Right cardiac atrium (tissue), 5 donors: Measurements from ENCODE around the gene TNS4. TPM values are rescaled to one million over a fixed set of nuclear protein-coding genes. Genes with fewer than 3 reads are reported as not detected.

Experiments used
- ATAC-seq, 2 donors: fragments of 200-7000 bp; cut with Tn5 transposase; one replicate each; pipeline versions ENCODE4 v1.8.0 to v1.9.1; 2020; ENCODE audit warnings: moderate library complexity in 2 of 2, mild to moderate bottlenecking in 1 of 2
- DNase-seq, 3 donors: peaks; one replicate each; pipeline ENCODE4 v3.0.0-alpha.2; 2020
- H3K27ac ChIP-seq: one replicate; pipeline ENCODE4 v1.5.1; 2013; ENCODE audit warnings: mild to moderate bottlenecking, low read length, control low read depth, moderate library complexity
- H3K27me3 ChIP-seq: one replicate; pipeline ENCODE4 v1.6.1; 2013; ENCODE audit not compliant: control insufficient read depth, insufficient read depth
- H3K4me1 ChIP-seq: one replicate; pipeline ENCODE4 v1.6.1; 2013; ENCODE audit warnings: low read length; ENCODE audit not compliant: control insufficient read depth, insufficient read depth
- H3K4me3 ChIP-seq: one replicate; pipeline ENCODE4 v1.5.1; 2013; ENCODE audit warnings: low read length, control low read depth
- H3K9me3 ChIP-seq: one replicate; pipeline ENCODE4 v1.6.1; 2013; ENCODE audit warnings: low read length; ENCODE audit not compliant: control insufficient read depth
- WGBS: extraction: QIAGEN DNeasy Blood & Tissue Kit; methylation state at CpG from one replicate; pipeline ENCODE4 v1.1.7; 2013; 5-methylcytosine and 5-hydroxymethylcytosine counted together
- intact Hi-C, 4 donors: fragments of 100-400 bp; cut with DNase I; formaldehyde crosslinking; loops; one replicate each; pipeline versions ENCODE4 v1.11.0 to v1.14.0; 2022 to 2023
- polyA plus RNA-seq: library from polyadenylated mRNA; stranded (reverse); fragments of 200-250 nt; gene quantifications from one replicate; pipeline ENCODE4 v1.2.3, GENCODE V29; 2013
- total RNA-seq, 4 donors: library from RNA; stranded (reverse); fragmentation: NEBNext Ultra II Directional; extraction: Animal tissue kit (Norgen Biotek cat#: 25700); gene quantifications; one replicate each; pipeline ENCODE4 v1.2.1, GENCODE V29; 2021
- donor health status: healthy with polysubstance abuse.
- donor health status: DM: no; HTN: yes; CAD: no.
- donor health status: DM: no; HTN: no; CAD: no.
- donor health status: DM: no; HTN: yes; CAD: no; lungs with severe emphysema.
- donor health status: DM: yes; HTN: yes; CAD: no.

TNS4 gene
- total and polyA plus RNA-seq, 5 donors: 0.14 TPM; not detected in 4

DNA sequence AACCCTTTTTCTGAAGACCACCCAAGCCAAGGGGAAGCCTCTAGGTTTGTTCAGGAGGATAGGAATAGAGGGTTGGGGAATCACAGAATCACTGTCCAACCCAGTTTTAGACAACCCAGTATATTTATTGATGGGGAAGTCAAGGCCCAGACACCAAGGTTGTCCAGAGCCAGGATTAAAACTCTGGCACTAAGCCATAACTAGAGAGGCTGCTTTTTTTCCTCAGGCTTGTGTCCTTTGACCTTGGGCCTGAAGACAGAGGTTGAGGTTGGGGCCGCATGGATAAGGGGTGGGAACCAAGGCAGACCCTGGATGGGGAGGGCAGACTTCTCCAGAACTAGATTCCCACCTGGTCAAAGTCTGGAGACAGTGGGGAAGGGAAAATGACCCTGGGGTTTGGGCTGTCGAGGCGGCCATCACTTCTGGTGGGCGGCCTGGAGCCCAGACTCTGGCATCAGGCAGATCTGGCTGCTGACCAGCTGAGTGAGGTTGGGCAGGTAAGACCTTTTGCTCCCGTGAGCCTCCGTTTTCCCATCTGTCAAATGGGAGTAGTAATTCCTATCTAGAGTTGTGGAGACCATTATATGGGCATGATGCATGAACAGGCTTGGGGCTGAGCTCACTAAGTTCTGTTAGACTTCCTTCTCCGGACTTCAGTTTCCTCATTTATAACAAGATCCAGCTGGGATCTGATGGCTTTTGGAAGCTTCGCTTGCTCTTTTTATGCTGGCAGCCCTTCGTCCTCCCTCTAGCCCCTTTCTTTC lies 40.3 kb downstream of the TNS4 start:
- no peak overlapping the region for H3K4me3 ChIP-seq
- no peak for ATAC-seq
- peak; percentile 51 to 68 (median 53) for DNase-seq
- peaks cover 16% of the 10 kb centered on the region for H3K4me1 ChIP-seq
- intact Hi-C loops: no loop called here
- no peaks in the 10 kb centered on the region for H3K27me3 ChIP-seq
- H3K27ac ChIP-seq: peak overlapping the region; percentile 8
- no peaks in the 10 kb centered on the region for H3K9me3 ChIP-seq
- 62% methylated on average over 9 of the region's 9 CpGs for WGBS

DNA sequence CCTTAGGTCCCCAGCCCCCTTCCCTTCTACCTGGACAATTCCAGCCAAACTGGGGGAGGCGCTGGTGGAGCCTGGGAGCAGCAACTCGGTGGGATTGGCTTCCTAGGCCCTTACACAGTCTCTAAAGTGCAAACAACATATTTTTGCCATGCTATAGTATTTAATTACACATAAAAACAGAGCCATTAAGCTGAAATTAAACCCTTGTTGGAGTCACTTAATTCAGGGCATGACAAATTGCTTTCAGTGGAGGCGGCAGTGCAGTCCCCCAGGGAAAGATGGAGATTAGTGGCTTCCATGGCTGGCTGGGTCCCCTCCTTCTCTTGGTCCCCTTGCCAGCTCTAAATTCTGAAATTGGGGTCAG lies 40.8 kb downstream of the TNS4 start:
- Histone ChIP-seq H3K9me3 (no peaks in the 10 kb centered on the region), H3K4me1 (peaks cover 16% of the 10 kb centered on the region), H3K27me3 (no peaks in the 10 kb centered on the region), H3K4me3 (no peak overlapping the region), H3K27ac (no peak overlapping the region)
- WGBS: 55% methylated on average over 3 of the region's 3 CpGs
- intact Hi-C loops: no loop called here
- no peak for ATAC-seq
- DNase-seq: peak in 2 of 3 donors; percentile 27 to 61

DNA sequence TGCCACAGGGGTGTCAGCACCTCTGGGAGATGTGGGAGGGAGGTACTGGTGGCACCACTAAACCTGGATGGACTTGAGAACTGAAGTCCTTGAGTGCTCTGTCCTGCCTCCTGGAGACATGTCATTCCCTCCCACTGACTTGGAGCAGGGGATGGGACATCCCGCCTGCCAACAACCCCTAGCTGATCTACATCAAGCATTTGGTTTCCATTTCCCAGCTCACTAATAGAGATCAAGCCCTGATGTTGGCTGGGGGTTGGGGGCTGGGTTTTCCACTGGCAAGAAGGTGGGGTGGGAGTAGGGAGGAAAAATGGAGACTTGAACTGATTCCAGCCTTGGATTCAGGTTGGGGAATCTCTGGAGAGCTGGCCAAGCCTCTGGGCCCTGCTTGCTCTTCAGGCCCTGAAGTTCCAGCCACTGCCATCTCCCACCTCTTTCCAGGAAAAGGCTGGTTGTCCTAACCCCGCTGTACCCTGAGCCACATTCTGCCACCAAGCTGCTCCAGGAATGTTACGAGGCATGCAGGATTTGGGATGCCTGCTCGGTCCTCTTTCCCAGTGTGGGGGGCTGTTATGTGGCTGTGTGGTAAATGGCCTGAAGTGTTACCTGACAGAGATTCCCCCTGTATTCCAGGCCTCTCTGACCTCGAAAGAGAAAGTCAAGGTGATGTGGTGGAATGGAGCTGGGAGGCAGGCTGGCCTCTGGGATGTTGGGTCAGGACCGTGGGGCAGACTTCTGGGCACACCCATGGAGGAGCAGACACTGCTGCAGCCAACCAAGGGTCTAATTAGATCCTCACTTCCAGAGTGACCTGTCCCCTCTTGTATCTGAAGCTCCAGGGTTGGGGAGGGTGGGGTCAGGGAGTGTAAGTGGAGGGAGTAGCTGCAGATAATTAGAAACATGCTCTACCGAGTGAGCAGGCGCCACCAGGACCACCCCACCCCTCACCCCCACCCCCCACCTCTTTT lies 41.5 kb downstream of the TNS4 start:
- H3K27ac ChIP-seq: no peak overlapping the region
- no peaks in the 10 kb centered on the region for H3K27me3 ChIP-seq
- ATAC-seq: no peak
- no peaks in the 10 kb centered on the region for H3K9me3 ChIP-seq
- H3K4me3 ChIP-seq: no peak overlapping the region
- 59% methylated on average over 8 of the region's 8 CpGs for WGBS
- DNase-seq: peak in 2 of 3 donors; percentile 53 to 55
- peaks cover 16% of the 10 kb centered on the region for H3K4me1 ChIP-seq
- intact Hi-C loops: no loop called here

DNA sequence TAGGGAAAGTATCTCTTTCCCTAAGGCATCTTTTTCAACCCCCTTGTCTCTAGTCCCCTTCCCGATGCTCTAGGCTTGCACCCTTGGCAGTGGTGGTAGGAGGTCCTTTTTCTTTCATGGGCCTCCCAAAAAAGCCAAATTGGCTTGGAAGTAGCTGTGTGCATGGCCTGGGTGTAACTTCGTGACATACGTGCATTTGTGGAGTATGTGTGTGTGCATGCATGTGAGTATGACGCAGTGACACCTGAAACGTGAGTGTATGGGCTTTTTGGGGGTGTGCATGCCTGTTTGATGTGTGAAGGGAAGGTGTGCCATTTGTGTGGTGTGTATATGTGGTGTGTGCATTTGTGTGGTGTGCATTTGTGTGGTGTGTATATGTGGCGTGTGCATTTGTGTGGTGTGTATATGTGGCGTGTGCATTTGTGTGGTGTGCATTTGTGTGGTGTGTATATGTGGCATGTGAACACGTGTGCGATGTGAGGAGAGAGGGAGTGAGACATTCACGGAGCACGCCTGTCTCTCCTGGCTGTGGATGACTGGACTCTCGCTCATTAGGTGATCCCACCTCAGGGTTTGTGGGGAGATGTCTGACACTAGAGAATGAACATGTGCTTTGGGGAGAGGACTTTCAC lies 42.5 kb downstream of the TNS4 start:
- Histone ChIP-seq H3K27ac (no peak overlapping the region), H3K4me1 (peaks cover 16% of the 10 kb centered on the region), H3K9me3 (no peaks in the 10 kb centered on the region), H3K27me3 (no peaks in the 10 kb centered on the region), H3K4me3 (no peak overlapping the region)
- intact Hi-C loops: no loop called here
- no peak for DNase-seq
- ATAC-seq: no peak
- 72% methylated on average over 12 of the region's 12 CpGs for WGBS

DNA sequence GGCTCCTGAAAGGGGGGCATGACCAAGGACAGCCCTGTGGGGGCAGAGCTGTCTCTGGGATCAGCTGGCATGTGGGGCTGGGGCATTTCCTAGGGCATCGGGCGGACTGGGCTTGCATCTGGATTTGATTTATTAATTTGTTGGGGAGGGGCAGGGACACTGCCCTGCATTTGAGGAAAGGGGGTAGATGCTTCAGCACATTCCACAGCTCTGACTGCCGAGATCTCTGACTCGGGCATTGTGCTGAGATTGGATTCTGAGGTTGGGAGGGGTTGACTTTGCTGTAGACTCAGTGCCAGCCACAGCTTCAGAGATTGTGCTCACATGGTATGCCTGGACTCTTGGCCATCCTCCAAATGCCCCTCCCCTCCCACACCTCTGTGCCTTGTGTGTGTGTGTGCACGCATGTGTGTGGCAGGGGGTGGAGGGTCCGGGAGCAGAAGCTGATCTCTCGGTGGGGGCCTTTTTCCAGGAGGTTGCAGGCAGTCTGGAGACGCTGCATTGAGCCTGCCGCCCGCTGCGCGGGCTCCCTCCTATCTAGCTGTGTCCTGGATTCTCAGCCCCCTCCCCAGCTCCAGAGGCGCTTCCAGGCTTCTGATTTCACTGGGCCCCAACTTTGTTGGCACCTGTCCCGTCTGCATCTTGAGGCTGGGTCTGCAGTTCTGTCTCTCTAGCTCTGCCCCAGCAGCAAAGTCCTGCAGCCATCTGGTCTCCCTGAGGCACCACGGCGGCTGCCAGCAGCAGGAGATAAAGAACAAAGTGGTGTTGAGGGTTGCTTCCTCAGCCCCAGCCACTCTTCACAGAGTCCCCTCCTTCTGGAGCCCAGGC lies 43.2 kb downstream of the TNS4 start:
- no peaks in the 10 kb centered on the region for H3K27me3 ChIP-seq
- ATAC-seq: peak; percentile 1 to 10
- DNase-seq: peak; percentile 58 to 84 (median 81)
- intact Hi-C loops: no loop called here
- WGBS: 28% methylated on average over 16 of the region's 16 CpGs
- peaks cover 16% of the 10 kb centered on the region for H3K4me1 ChIP-seq
- H3K4me3 ChIP-seq: no peak overlapping the region
- H3K9me3 ChIP-seq: no peaks in the 10 kb centered on the region
- peak overlapping the region; percentile 10 for H3K27ac ChIP-seq

DNA sequence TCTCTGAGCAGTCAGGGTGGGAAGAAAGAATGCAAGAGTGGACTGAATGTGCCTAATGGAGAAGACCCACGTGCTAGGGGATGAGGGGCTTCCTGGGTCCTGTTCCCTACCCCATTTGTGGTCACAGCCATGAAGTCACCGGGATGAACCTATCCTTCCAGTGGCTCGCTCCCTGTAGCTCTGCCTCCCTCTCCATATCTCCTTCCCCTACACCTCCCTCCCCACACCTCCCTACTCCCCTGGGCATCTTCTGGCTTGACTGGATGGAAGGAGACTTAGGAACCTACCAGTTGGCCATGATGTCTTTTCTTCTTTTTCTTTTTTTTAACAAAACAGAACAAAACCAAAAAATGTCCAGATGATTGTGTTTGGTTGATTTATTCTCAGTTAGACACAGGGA lies 44.1 kb downstream of the TNS4 start:
- 78% methylated on average over 3 of the region's 3 CpGs for WGBS
- Histone ChIP-seq H3K27ac (no peak overlapping the region), H3K4me3 (no peak overlapping the region), H3K27me3 (no peaks in the 10 kb centered on the region), H3K4me1 (peaks cover 19% of the 10 kb centered on the region), H3K9me3 (no peaks in the 10 kb centered on the region)
- no peak for ATAC-seq
- peak in 2 of 3 donors; percentile 10 to 22 for DNase-seq
- intact Hi-C loops: no loop called here

DNA sequence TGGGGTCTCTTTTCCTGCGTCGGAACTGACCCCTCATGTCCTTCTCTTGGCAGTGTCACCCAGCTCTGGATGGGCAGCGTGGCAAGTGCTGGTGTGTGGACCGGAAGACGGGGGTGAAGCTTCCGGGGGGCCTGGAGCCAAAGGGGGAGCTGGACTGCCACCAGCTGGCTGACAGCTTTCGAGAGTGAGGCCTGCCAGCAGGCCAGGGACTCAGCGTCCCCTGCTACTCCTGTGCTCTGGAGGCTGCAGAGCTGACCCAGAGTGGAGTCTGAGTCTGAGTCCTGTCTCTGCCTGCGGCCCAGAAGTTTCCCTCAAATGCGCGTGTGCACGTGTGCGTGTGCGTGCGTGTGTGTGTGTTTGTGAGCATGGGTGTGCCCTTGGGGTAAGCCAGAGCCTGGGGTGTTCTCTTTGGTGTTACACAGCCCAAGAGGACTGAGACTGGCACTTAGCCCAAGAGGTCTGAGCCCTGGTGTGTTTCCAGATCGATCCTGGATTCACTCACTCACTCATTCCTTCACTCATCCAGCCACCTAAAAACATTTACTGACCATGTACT lies 44.9 kb downstream of the TNS4 start:
- Histone ChIP-seq H3K27ac (peak overlapping the region; percentile 49), H3K9me3 (no peaks in the 10 kb centered on the region), H3K27me3 (no peaks in the 10 kb centered on the region), H3K4me1 (peaks cover 21% of the 10 kb centered on the region), H3K4me3 (no peak overlapping the region)
- ATAC-seq: peak; percentile 6 to 38
- 36% methylated on average over 16 of the region's 16 CpGs for WGBS
- intact Hi-C loops: no loop called here
- peak; percentile 58 to 89 (median 87) for DNase-seq

DNA sequence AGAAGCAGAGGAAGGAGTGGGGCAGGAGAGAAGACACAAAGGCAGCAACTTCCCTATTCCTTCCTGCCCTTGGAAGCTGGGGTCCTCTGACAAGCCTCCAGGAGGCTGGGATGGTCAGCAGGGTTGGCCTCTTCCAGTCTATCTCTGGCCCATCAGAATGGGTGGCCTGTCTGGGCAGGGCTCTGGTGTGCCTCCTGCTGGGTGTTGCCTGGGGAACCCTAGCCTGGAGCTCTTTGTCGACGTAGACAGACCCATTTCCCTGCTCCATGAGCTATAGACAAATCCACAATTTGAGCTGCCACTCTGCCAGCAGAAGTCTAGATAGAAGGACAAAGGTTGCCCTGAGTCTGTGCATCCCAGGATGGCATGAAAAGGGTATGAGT lies 46.8 kb downstream of the TNS4 start:
- no peaks in the 10 kb centered on the region for H3K27me3 ChIP-seq
- no peak for ATAC-seq
- peaks cover 27% of the 10 kb centered on the region for H3K4me1 ChIP-seq
- H3K27ac ChIP-seq: no peak overlapping the region
- no peaks in the 10 kb centered on the region for H3K9me3 ChIP-seq
- 78% methylated on average over 2 of the region's 2 CpGs for WGBS
- intact Hi-C loops: no loop called here
- H3K4me3 ChIP-seq: no peak overlapping the region
- DNase-seq: peak in 2 of 3 donors; percentile 17 to 25

DNA sequence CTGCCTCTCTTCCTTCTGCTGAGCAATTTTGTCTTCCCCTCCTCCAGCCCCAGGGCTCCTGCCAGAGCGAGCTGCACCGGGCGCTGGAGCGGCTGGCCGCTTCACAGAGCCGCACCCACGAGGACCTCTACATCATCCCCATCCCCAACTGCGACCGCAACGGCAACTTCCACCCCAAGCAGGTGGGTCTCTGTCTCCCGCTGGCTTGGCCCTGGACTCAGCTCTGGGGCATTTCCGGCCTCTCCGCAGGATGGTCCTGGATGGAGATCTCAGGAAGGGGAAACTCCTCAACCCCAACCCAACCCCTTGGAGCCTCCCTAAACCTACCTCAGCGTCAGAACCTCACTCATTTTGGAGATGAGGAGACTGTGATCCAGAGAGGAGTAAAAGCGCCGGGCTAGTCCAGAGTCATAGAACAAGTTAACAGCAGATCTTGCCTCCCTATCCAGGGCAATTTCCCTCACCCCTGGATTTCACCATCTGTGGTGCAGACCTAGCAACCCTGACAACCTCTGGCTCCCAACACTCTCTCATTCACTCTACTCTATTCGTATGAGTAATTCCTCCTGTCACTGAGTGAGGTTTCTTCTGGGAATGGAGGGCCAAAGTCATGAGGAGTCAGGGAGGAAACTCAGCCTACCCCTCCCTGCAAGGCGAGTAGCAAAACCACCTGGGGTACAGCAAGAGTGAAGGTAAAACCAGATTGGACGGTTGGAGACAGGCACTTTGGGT lies 47.4 kb downstream of the TNS4 start:
- Histone ChIP-seq H3K9me3 (no peaks in the 10 kb centered on the region), H3K4me3 (no peak overlapping the region), H3K27ac (no peak overlapping the region), H3K4me1 (peaks cover 27% of the 10 kb centered on the region), H3K27me3 (no peaks in the 10 kb centered on the region)
- 85% methylated on average over 19 of the region's 19 CpGs for WGBS
- peak in 2 of 3 donors; percentile 47 to 55 for DNase-seq
- intact Hi-C loops: no loop called here
- ATAC-seq: no peak
